ENCODE data around the gene SCMH1.
"Not testable (repeated sequence)": the region's sequence is repeated elsewhere in the genome, so short reads cannot be mapped to it uniquely, and the experiment has no call there.

SCMH1 gene

DNA sequence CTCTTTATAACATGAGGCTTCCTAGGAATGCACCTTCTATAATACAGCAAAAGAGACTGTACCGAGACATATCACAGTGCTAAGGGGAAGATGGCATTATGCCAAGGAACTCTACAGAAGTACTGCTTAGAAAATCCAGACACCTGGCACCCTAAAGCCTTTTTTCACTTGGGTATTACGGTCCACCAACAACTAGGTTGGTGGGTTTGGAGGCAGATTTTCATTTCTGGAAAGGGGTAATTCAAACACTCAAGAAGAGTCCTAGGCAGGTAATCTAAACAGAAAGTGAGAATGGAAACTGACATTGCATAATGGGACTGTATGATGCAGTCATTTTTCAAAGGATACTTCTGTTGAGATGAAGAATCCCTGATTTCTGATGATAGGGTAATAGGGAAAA lies 19.6 kb downstream of the SCMH1 start:
- no peak for DNase-seq
- intact Hi-C loops (cut with DNase I) = no loop called here

DNA sequence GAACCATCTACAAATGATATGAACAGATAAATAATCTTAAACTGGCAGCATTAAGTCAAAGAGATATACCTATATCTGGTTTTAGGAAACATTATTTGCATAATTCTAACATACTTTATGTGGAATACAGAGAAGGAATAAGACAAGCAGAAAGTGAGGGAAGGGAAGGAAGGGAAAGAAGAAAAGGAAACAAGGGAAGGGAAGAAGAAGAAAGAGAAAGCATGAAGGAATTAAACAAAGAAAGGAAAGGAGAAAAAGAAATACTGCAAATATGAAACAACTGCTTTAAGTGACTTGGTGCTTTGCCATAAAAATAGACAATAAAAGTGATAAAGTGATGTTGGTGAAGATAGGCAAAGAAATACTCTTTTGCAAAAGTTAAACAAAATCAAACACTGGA lies 20.1 kb downstream of the SCMH1 start:
- intact Hi-C loops (cut with DNase I) = no loop called here

DNA sequence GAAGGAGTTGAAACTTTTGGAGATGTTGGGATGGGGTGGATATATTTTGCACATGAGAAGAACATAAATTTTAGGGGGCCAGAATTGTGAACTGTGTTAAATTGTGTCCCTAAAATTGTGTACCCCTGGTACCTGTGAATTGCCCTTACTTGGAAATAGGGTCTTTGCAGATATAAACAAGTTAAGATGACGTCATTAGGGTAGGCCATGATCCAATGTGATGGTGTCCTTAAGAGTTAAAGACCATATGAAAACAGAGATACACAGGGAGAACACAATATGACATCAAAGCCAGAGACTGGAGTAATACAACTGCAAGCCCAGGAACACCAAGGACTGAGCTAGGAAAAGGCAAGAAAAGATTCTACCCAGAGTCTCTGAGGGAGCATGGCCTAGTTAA lies 24.0 kb downstream of the SCMH1 start:
- DNase-seq = no peak
- intact Hi-C loops (cut with DNase I) = no loop called here

More for the DNA sequence above, 20.1 kb downstream of the SCMH1 start:
- no peak for DNase-seq

DNA sequence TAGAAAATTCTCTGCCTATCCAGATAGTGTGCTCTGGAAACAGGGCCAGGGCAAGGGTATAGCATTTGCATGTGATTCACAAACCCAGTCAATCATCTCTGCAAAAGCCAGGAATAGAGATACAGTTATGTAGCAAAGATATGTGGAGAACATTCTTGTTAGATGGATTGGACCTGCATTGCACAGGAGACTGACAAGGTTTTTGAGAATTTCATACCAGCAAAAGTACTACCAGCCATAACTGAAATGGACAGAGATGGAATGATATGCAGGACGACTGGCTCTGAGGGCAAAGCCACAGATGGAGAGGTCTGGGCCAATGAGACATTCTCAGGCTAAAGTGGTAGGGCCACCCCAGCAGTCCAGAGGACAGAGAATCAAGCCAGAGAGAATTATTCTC lies 24.7 kb downstream of the SCMH1 start:
- no peak for DNase-seq
- intact Hi-C loops (cut with DNase I) = no loop called here

DNA sequence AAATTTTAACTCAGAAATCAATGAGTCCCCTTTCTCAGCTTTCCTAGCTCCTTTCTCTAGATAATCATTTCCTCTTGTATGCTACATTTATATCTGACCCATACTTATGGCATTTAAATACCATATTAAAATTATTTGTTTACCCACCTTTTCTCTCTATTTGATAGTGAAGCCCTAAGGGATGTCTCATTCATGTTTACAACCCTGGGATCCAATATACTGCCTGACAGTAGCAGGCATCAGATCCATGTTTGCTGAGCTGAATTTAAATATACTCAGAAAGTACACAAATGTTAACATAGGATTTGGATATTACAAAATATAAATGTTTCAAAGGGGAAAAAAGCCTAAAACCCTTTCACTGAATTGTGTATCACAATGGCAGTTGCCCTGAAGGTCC lies 26.5 kb downstream of the SCMH1 start:
- no peak for DNase-seq
- intact Hi-C loops (cut with DNase I) = no loop called here

DNA sequence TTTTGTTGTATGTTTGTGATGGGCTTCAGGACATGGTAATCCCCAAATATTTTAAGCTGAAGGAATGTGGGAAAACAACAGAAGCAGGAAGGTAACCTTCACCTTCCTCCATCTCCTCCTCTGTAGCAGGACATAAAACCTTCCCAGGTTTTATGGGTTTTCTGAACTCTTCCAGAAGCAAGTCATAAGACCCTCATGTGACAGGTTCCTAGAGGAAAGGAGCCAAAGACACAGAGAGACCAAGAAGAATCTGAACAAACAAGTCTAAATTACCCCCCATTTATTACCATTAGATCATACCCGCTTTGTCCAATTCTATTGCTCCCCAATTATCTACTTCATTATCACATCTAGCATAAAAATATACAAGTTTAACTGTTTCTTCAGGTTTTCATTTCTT lies 28.8 kb downstream of the SCMH1 start:
- intact Hi-C loops (cut with DNase I) = no loop called here
- DNase-seq = no peak

DNA sequence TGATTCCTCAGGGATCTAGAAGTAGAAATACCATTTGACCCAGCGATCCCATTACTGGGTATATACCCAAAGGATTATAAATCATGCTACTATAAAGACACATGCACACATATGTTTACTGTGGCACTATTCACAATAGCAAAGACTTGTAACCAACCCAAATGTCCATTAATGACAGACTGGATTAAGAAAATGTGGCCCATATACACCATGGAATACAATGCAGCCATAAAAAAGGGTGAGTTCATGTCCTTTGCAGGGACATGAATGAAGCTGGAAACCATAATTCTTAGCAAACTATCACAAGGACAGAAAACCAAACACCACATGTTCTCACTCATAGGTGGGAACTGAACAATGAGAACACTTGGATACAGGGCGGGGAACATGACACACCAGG lies 30.5 kb downstream of the SCMH1 start:
- DNase-seq; intact Hi-C loops (cut with DNase I): not testable (repeated sequence)

DNA sequence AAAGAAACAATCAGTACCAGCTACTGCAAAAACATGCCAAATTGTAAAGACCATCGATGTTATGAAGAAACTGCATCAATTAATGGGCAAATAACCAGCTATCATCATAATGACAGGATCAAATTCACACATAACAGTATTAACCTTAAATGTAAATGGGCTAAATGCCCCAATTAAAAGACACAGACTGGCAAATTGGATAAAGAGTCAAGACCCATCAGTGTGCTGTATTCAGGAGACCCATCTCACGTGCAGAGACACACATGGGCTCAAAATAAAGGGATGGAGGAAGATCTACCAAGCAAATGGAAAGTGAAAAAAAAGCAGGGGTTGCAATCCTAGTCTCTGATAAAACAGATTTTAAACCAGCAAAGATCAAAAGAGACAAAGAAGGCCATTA lies 35.1 kb downstream of the SCMH1 start:
- intact Hi-C loops (cut with DNase I); DNase-seq: not testable (repeated sequence)

DNA sequence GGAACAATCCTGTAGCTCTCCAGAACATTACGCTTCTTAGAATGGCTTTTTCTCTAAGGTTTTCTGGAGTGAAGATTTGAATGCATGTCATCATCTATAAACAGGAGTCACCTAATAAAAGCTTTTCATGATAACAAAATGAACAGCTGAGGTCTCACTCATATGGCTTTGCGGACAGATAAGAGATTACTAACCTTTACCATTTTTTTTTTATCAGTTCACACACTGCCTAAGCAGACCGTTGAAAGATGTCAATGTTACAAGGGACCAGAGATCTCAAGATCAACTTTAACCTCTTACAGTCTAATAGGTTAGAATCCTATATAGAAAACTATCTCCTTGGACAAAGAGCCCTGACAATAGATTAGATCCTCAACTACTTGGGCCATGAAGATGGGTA lies 41.4 kb downstream of the SCMH1 start:
- no peak for DNase-seq
- intact Hi-C loops (cut with DNase I) = no loop called here

DNA sequence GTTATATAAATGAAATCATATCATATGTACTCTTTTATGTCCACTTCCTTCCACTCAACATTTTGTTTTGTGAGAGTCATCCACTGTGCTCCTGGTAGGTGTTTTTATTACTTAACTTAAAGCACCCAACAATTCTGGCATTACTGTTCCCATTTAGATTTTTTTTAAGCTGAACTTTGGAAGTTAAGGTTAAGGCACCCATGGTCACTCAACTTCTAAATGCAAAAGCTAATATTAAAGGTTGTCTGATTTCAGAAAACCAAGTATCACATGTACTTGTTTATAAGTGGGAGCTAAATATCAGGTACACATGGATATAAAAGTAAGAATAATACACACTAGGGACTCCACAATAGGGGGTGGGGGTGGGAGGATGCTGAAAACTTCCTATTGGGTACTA lies 42.7 kb downstream of the SCMH1 start:
- intact Hi-C loops (cut with DNase I) = no loop called here
- DNase-seq = no peak

DNA sequence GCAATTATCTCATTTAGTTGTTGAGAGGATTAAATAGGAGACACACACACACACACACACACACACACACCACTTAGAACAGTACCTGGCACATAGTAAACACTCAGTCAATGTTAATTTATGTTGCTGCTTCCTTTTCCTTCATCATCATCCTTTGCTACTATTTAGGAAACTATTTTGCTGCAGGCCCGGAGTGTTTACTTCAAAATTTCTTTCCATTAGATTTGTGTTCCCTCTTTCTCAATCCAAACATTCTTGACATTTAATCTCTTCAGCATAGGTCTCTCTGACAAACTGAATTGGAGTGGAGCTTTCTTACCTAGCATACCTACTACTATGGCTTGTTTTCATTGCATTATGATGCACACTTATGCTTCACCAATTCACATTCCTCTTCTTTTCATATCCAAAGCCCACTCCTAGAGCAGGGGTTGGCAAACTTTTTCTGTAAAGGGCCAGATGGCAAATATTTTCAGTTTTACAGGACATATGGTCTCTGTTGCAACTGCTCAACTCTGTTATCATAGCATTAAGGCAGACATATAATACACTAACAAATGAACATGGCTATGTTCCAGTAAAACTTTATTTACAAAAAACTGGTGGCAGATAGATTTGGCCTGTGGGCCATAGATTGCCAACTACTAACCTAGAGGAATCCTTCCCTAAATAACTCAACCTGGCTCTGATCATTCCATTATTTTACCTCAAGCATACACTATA lies 49.5 kb downstream of the SCMH1 start:
- DNase-seq = no peak
- intact Hi-C loops (cut with DNase I) = no loop called here

DNA sequence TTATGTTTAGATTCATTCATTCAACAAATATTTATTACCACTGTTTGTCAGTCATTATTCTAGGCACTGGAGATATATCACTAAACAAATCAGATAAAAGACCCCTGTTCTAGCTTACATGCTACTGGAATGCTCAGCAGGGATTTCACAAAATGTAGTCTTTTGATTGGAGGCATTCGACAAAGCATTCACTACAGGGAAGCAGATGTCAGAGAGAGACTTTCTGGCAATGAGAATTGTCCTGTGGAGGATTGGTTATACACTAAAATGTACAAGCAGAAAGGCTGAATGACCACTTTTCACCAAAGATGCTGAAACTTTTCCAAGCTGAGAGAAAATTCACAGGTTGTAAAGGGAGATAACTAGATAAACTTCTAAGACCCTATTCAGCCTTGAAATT lies 57.7 kb downstream of the SCMH1 start:
- intact Hi-C loops (cut with DNase I) = no loop called here
- DNase-seq = no peak

DNA sequence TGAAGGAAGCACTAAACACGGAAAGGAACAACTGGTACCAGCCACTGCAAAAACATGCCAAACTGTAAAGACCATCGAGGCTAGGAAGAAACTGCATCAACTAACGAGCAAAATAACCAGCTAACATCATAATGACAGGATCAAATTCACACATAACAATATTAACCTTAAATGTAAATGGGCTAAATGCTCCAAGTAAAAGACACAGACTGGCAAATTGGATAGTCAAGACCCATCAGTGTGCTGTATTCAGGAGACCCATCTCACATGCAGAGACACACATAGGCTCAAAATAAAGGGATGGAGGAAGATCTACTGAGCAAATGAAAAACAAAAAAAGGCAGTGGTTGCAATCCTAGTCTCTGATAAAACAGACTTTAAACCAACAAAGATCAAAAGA lies 63.9 kb downstream of the SCMH1 start:
- intact Hi-C loops (cut with DNase I); DNase-seq: not testable (repeated sequence)

DNA sequence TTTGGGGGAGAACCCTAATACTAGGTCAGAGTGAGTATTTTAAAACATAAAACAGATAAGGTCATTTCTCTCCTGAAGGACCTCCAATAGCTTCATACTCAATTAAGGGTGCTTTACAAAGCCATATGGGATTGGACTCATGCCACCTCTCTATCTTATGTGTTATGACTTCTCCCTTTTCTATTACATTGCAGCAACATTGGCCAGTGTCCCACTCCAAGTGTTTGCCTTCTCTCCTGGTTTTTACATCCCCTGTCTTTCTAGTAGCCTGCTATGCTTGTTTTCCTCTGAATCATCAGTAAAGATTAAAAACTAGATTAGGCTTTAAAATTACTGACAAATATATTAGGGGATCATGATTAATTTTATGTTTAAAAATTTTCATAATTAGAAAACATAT lies 66.6 kb downstream of the SCMH1 start:
- intact Hi-C loops (cut with DNase I) = no loop called here
- DNase-seq = no peak

DNA sequence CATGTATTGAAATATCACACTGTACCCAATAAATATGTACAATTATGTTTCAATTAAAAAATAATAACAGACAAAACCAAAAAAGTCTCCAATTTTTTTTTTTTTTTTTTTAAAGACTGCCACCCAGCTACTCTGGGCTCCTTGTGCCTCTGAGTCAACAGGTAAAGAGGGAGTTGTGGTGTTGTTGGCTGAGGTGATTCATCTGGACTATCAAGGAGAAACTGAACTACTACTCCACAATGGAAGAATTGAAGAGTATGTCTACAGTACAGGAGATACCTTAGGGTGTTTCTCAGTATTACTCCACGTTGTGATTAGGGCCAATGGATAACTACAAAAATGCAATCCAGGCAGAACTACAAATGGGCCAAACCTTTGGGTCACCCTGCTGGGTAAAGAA lies 67.9 kb downstream of the SCMH1 start:
- DNase-seq = no peak
- intact Hi-C loops (cut with DNase I) = no loop called here

DNA sequence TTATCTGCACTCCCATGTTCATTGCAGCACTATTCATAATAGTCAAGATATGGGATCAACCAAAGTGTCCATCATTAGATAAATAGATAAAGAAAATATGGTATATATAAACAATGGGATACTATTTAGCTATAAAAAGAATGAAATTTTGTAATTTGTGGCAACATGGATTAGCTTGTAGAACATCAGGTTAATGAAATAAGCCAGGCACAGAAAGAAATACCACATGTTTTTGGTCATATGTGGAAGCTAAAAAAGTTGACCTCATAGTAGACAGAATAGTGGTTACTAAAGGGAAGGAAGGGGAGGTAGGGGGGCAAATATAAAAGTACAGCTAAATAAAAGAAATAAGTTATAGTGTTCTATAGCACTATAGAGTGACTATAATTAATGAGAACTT lies 68.5 kb downstream of the SCMH1 start:
- no peak for DNase-seq
- intact Hi-C loops (cut with DNase I) = no loop called here

DNA sequence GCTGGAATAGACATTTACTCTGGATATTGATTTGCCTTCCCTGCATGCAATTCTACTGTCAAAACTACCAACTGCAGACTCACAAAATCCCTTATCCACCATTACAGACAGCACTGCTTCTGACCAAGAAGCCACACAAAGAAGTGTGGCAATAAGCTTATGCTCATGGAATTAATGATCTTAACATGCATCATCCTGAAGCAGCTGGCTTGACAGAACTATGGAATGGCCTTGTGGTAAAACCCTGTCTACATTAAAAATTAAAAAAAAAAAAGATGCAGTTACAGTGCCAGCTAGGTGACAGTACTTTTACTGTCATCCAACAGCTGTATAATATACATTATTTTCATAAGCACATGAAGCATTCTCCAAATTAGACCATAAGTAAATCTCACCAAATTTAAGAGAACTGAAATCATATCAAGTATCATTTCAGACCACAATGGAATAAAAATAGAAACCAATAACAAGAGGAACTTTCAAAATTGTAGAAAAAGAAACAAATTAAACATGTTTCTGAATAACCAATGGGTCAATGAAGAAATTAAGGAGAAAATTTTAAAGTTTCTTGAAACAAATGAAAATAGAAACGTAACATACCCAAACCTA lies 70.7 kb downstream of the SCMH1 start:
- intact Hi-C loops (cut with DNase I) = no loop called here
- no peak for DNase-seq

DNA sequence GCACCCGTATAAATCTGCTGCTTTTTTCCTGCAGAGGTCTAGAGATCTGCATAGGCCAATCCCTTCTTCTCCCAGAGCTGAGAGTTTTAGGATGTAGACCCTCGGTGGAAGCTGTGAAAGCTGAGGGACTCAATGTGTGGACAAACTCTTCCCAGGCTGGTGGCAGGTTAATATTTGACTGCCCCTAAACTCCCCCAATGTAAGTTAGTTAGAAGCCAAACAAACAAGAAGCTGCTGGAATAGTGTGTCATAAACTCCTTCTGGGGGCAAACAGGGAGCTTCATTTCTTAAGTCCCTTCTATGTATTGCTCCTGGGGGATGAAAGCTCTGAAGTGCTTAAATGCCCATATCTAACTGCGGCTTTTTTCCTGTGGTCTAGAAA lies 72.3 kb downstream of the SCMH1 start:
- DNase-seq = no peak
- intact Hi-C loops (cut with DNase I) = no loop called here

DNA sequence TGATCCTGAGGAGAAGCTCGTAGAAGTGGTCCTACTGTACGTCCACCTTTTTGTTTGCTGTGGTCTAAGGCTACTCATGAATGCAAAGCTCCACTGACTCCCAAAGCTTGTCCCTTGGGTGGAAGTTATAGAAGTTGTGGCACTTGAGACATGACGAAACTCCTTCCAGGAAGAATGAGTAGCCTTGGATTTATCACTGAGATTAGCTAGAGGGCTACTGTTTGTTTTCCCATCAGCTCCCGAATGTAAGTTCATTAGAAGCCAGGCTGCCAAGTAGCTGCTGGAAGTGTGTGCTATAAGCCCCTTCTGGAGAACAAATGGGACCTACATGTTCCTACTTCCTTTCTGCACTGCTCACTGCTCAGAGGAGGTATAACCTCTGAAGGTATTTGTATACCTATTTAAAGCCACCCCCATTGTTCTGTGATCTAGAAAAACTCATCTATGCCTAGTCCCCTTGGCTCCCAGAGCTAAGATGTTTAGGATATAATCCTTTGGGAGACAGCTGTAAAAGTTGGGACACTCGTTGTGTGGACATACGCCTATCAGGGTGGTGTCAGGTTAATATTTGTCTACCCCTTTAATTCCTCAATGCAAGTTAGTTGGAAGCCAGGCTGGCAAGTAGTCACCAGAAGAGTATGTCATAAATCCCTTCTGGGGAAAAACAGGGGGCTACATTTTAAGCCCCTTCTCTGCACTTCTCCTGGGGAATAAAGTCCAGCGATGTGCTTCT lies 72.9 kb downstream of the SCMH1 start:
- no peak for DNase-seq
- intact Hi-C loops (cut with DNase I) = no loop called here

DNA sequence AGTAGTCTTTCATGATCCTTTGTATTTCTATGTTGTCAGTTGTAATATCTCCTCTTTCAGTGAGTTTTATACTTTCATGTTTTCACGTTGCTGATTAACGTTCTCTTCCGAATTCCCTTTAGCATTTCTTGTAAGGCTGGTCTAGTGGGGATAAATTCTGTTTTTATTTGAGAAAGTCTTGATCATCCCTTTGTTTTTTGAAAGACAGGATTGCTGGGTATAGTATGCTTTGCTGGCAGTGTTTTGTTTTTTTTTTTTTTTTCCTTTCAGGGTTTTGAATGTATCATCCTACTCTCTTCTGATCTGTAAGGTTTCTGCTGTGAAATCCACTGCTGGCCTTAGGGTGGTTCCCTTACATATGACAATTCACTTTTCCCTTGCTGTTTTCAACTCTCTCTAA lies 74.4 kb downstream of the SCMH1 start:
- no peak for DNase-seq
- intact Hi-C loops (cut with DNase I) = no loop called here

DNA sequence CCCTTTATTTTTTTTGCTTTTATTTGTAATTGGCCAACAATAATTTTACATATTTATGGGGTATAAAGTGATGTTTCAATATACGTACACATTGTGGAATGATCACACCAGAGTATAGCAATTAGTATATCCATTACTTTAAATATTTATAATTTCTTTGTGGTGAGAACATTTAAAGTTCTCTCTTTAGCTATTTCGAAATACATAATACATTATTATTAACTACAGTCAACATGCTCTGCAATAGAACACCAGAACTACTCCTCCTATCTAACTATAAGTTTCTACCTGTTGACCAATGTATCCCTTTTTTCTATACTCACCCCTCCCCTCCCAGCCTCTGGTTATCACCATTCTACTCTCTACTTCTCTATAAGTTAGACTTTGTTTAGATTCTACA lies 77.4 kb downstream of the SCMH1 start:
- DNase-seq = no peak
- intact Hi-C loops (cut with DNase I) = no loop called here

Data from head of caudate nucleus (tissue), 42 donors.